K562 (cell line): ENCODE data around the gene PATL2. TPM values are rescaled to one million over a fixed set of nuclear protein-coding genes. Genes with fewer than 3 reads are reported as not detected.
"Not testable (repeated sequence)": the region's sequence is repeated elsewhere in the genome, so short reads cannot be mapped to it uniquely, and the experiment has no call there.

Source experiments
- ATAC-seq: fragments of 200-7000 bp; cut with Tn5 transposase; 3 replicates; pipeline ENCODE4 v1.9.1; 2020; ENCODE audit warnings: moderate library complexity
- BruUV-seq: library from RNA; stranded (reverse); fragments of 400-500 nt; replicated peaks from 2 replicates; lab custom pipeline; 2021; lab: Mats Ljungman, UMichigan
- CTCF ChIA-PET: fragments of 300-600 bp; formaldehyde crosslinking; extraction: SDS; loops from one replicate; lab custom pipeline; 2021; ENCODE audit warnings: low intra/inter-chr PET ratio; lab: Yijun Ruan, JAX
- POLR2A ChIA-PET: fragments of 300-600, 350-650 bp; sonication (Branson Sonifier 250); formaldehyde crosslinking; extraction: SDS; loops from one replicate; lab custom pipeline; 2021; ENCODE audit warnings: antibody characterized with exemption, inconsistent platforms; lab: Yijun Ruan, JAX
- DNase-seq, 4 experiments: peaks; one replicate each; pipeline versions ENCODE4 v3.0.0 to v3.0.0-alpha.2; 2011 to 2018; ENCODE audit warnings: low spot score in 3 of 4, mixed read lengths in 3 of 4; ENCODE audit errors: extremely low read depth in 1 of 4
- FAIRE-seq: peaks from 2 replicates; lab custom pipeline; 2011; peaks lifted over from hg19 to GRCh38; lab: Jason Lieb, UNC
- H2AFZ ChIP-seq: 2 replicates; pipeline ENCODE4 v1.6.0; 2011; ENCODE audit warnings: low read depth, low read length, control low read depth, inconsistent platforms
- H3K27ac ChIP-seq: fragments of 200-600 bp; 3 replicates; pipeline ENCODE4 v1.8.0; 2011; ENCODE audit warnings: low read depth, mild to moderate bottlenecking, control low read depth, inconsistent platforms, low read length, moderate library complexity, mixed read lengths; ENCODE audit errors: extremely low read depth
- H3K27me3 ChIP-seq, 2 experiments: fragments of 300-600 bp in 1 of 2; 2 replicates in 1 of 2; 3 replicates in 1 of 2; pipeline versions ENCODE4 v1.6.0 to v1.8.0; 2011; ENCODE audit warnings: inconsistent platforms in 2 of 2, low read length in 2 of 2, mild to moderate bottlenecking in 1 of 2, mixed read lengths in 1 of 2, moderate library complexity in 1 of 2; ENCODE audit not compliant: control insufficient read depth in 2 of 2, insufficient read depth in 2 of 2
- H3K36me3 ChIP-seq: fragments of 300-600 bp; 3 replicates; pipeline ENCODE4 v1.8.0; 2011; ENCODE audit warnings: mild to moderate bottlenecking, low read length, inconsistent platforms; ENCODE audit not compliant: control insufficient read depth, insufficient read depth
- H3K4me1 ChIP-seq, 2 experiments: fragments of 200-600 bp in 1 of 2; replicated peaks in 1 of 2; 2 replicates in 1 of 2; 3 replicates in 1 of 2; pipeline versions ENCODE4 v1.5.1 to v1.8.0; 2011; ENCODE audit warnings: inconsistent platforms in 2 of 2, low read length in 2 of 2, mild to moderate bottlenecking in 1 of 2, mixed read lengths in 1 of 2, moderate library complexity in 1 of 2; ENCODE audit not compliant: control insufficient read depth in 2 of 2, insufficient read depth in 2 of 2
- H3K4me2 ChIP-seq: 2 replicates; pipeline ENCODE4 v1.6.1; 2011; ENCODE audit warnings: low read length, control low read depth, inconsistent platforms, mixed read lengths; ENCODE audit not compliant: insufficient read depth
- H3K4me3 ChIP-seq: fragments of 200-600 bp; sonication (generic), shearing (Covaris generic); 2 replicates; pipeline ENCODE4 v1.5.1; 2016; ENCODE audit warnings: control low read depth, inconsistent platforms
- H3K79me2 ChIP-seq: fragments of 200-600 bp; 3 replicates; pipeline ENCODE4 v1.8.0; 2011; ENCODE audit warnings: low read length, inconsistent platforms; ENCODE audit not compliant: control insufficient read depth, insufficient read depth
- H3K9ac ChIP-seq, 2 experiments: 2 replicates each; pipeline versions ENCODE4 v1.6.0 to v1.6.1; 2011; ENCODE audit warnings: low read depth in 2 of 2, low read length in 2 of 2, control low read depth in 1 of 2, inconsistent platforms in 1 of 2, mild to moderate bottlenecking in 1 of 2, mixed read lengths in 1 of 2; ENCODE audit not compliant: insufficient read depth in 1 of 2
- H3K9me1 ChIP-seq: one replicate; pipeline ENCODE4 v1.6.0; 2011; ENCODE audit warnings: inconsistent platforms, mild to moderate bottlenecking, low read length, moderate library complexity; ENCODE audit not compliant: control insufficient read depth, insufficient read depth
- H3K9me3 ChIP-seq: replicated peaks from 2 replicates; pipeline ENCODE4 v1.5.1; 2011; ENCODE audit warnings: low read depth, low read length, inconsistent platforms; ENCODE audit not compliant: control insufficient read depth, insufficient read depth
- H4K20me1 ChIP-seq: replicated peaks from 2 replicates; pipeline ENCODE4 v1.6.1; 2011; ENCODE audit warnings: low read length, inconsistent platforms, mixed read lengths; ENCODE audit not compliant: control insufficient read depth, insufficient read depth
- AFF1 ChIP-seq, 2 experiments: fragments of 450-650 bp; IDR thresholded peaks; 2 replicates each; pipeline ENCODE4 v1.6.1; 2018; ENCODE audit warnings: mild to moderate bottlenecking in 2 of 2, low read depth in 1 of 2; ENCODE audit not compliant: partially characterized antibody in 2 of 2
- WGBS: fragments of 100-300 bp; shearing (Covaris generic); methylation state at CpG from one replicate; pipeline ENCODE4 v1.1.6; 2016; ENCODE audit warnings: low coverage, mixed read lengths; ENCODE audit not compliant: insufficient coverage; ENCODE audit errors: missing lambda C conversion rate; 5-methylcytosine and 5-hydroxymethylcytosine counted together
- in situ Hi-C: fragments of 300-500 bp; cut with MboI; formaldehyde crosslinking; loops from 4 replicates; pipeline ENCODE4 v1.15.0; 2018; ENCODE audit warnings: inconsistent platforms, mixed read lengths
- intact Hi-C: fragments of 100-400 bp; cut with micrococcal nuclease; formaldehyde crosslinking; loops from 2 replicates; pipeline ENCODE4 v1.14.2; 2022
- polyA plus RNA-seq, 8 experiments: library from polyadenylated mRNA; depleted of rRNA in 4 of 8; stranded (reverse) in 5 of 8; unstranded in 3 of 8; fragments of >200 nt; fragmentation: Nextera tagmentation in 2 of 8; fragmentation: Illumina TruSeq in 1 of 8; extraction: Ambion mirVana in 2 of 8; extraction: Trizol in 1 of 8; gene quantifications; 2 replicates each; pipeline versions ENCODE4 v1.2.1 to v1.2.3, GENCODE V29; 2011 to 2014; ENCODE audit warnings: inconsistent platforms in 1 of 8, missing spikeins in 1 of 8
- total RNA-seq, 7 experiments: library from RNA; depleted of rRNA in 6 of 7; stranded (reverse); fragments of >200 nt in 6 of 7; fragmentation: Illumina TruSeq in 2 of 7; extraction: Trizol in 2 of 7; gene quantifications; 2 replicates each; pipeline versions ENCODE4 v1.2.1 to v1.2.3, GENCODE V29; 2011 to 2021; ENCODE audit warnings: low replicate concordance in 1 of 7

PATL2 gene
- total and polyA plus RNA-seq, 9 of the 15 experiments (the other 6 are each of a cell fraction or from before 2014, with no cell fraction given), result 0.42 to 1.1 (median 0.86) TPM

- BruUV-seq, H3K27me3 ChIP-seq, CTCF ChIA-PET, H3K9me1 ChIP-seq, H3K4me2 ChIP-seq, POLR2A ChIA-PET, H3K4me1 ChIP-seq, intact Hi-C loops, H3K9ac ChIP-seq, ATAC-seq, H2AFZ ChIP-seq, H4K20me1 ChIP-seq, H3K4me3 ChIP-seq, H3K9me3 ChIP-seq, H3K36me3 ChIP-seq, DNase-seq, in situ Hi-C loops, H3K79me2 ChIP-seq, FAIRE-seq, H3K27ac ChIP-seq: not testable (repeated sequence)
- TF ChIP-seq AFF1 (IDR thresholded peaks at IDR 0.05; ENCODE audit: low read depth in 1 of 2, partially characterized antibody in 2 of 2), result peak in 1 of 2 experiments; percentile 95
- 44% methylated on average over 1 of the region's 2 CpGs for WGBS
Measured at GRCh38 chr15:44743454-44743853, 32.3 kb upstream of the PATL2 start.

DNA sequence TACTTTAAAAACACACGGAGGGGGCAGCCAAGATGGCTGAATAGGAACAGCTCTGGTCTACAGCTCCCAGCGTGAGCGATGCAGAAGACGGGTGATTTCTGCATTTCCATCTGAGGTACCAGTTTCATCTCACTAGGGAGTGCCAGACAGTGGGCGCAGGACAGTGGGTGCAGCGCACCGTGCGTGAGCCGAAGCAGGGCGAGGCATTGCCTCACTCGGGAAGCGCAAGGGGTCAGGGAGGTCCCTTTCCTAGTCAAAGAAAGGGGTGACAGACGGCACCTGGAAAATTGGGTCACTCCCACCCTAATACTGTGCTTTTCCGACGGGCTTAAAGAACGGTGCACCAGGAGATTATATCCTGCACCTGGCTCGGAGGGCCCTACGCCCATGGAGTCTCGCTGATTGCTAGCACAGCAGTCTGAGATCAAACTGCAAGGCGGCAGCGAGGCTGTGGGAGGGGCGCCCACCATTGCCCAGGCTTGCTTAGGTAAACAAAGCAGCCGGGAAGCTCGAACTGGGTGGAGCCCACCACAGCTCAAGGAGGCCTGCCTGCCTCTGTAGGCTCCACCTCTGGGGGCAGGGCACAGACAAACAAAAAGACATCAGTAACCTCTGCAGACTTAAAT, 28.2 kb upstream of the PATL2 start:
- not testable (repeated sequence) for H4K20me1 ChIP-seq, H3K79me2 ChIP-seq, H3K9me1 ChIP-seq, H3K4me2 ChIP-seq, H3K27me3 ChIP-seq, FAIRE-seq, H3K4me3 ChIP-seq, H3K9me3 ChIP-seq, H3K9ac ChIP-seq, ATAC-seq, DNase-seq, BruUV-seq, H3K27ac ChIP-seq, H2AFZ ChIP-seq, H3K36me3 ChIP-seq
- in situ Hi-C loops (loop anchor here (5.0 kb wide), 1 partner anchor 157 kb away; no protein-coding TSS in a partner anchor), intact Hi-C loops (loop anchor here (2.0 kb wide), 1 partner anchor 147 kb away; no protein-coding TSS in a partner anchor)
- WGBS, result 50% methylated on average over 5 of the region's 24 CpGs
- peaks cover 6 to 18% of the 10 kb centered on the region in 2 experiments; a peak in 4 of 5 replicates for H3K4me1 ChIP-seq
- CTCF ChIA-PET, result interaction anchor here (1.8 to 2.2 kb wide), 2 partner anchors 26 to 76 kb away, joined by 7 to 9 read pairs; partner anchors contain the start of gene SPG11
- POLR2A ChIA-PET, result interaction anchor here (4.6 kb wide), 1 partner anchor 13 kb away, joined by 44 read pairs; no protein-coding TSS in a partner anchor
